Natural killer cell treated with Interleukin-12 subunit alpha and Interleukin-12 subunit beta and Interleukin-15 and Interleukin-18, amount 100 ng/mL, for 72 hours (primary cell): ENCODE data around the gene C2orf81. TPM values are rescaled to one million over a fixed set of nuclear protein-coding genes. Genes with fewer than 3 reads are reported as not detected.
"Not testable (repeated sequence)": the region's sequence is repeated elsewhere in the genome, so short reads cannot be mapped to it uniquely, and the experiment has no call there.

ENCODE experiments used
- ATAC-seq, 2 donors: fragments of 150-1000 bp; cut with Tn5 transposase in 1 of 2; sonication (Bioruptor Pico), chemical (Tn5 transposase) in 1 of 2; 2 replicates each; pipeline ENCODE4 v1.10.0; 2021
- DNase-seq: peaks from one replicate; pipeline ENCODE4 v3.0.0; 2022; ENCODE audit warnings: low spot score
- H3K27ac Mint-ChIP-seq, 2 donors: 1 replicate in 1 of 2; 2 replicates in 1 of 2; pipeline ENCODE4 v1.8.0; 2022; ENCODE audit warnings: mixed read lengths in 2 of 2, mild to moderate bottlenecking in 1 of 2, moderate library complexity in 1 of 2
- H3K27me3 Mint-ChIP-seq, 2 donors: 1 replicate in 1 of 2; 2 replicates in 1 of 2; pipeline ENCODE4 v1.8.0; 2022; ENCODE audit warnings: mixed read lengths in 2 of 2
- H3K36me3 Mint-ChIP-seq: one replicate; pipeline ENCODE4 v1.8.0; 2022; ENCODE audit warnings: mixed read lengths
- H3K4me1 Mint-ChIP-seq, 2 donors: 1 replicate in 1 of 2; 2 replicates in 1 of 2; pipeline ENCODE4 v1.8.0; 2022; ENCODE audit warnings: low read depth in 2 of 2, mixed read lengths in 2 of 2, mild to moderate bottlenecking in 1 of 2
- H3K4me3 Mint-ChIP-seq: one replicate; pipeline ENCODE4 v1.8.0; 2022; ENCODE audit warnings: mixed read lengths
- H3K9me3 Mint-ChIP-seq: 2 replicates; pipeline ENCODE4 v1.8.0; 2022; ENCODE audit warnings: mixed read lengths
- total RNA-seq, 2 donors: library from RNA; stranded (reverse); gene quantifications; one replicate each; pipeline ENCODE4 v1.2.3, GENCODE V29; 2022

Gene C2orf81
- total RNA-seq = 1 to 10 TPM; 1.7 to 2.2 TPM

- no peaks in the 10 kb centered on the region for H3K9me3 Mint-ChIP-seq
- peak within 1 kb of the TSS; percentile 90 to 96 for H3K27ac Mint-ChIP-seq
- H3K36me3 Mint-ChIP-seq = no peaks in the 10 kb centered on the region
- peak; percentile 97 for DNase-seq
- peak; percentile 97 for ATAC-seq
- H3K27me3 Mint-ChIP-seq = no peaks in the 10 kb centered on the region
- peak within 1 kb of the TSS; percentile 95 for H3K4me3 Mint-ChIP-seq
- H3K4me1 Mint-ChIP-seq = peaks cover 21 to 29% of the 10 kb centered on the region in 2 donors
These were observed at the start of gene C2orf81, which contains the start of gene WDR54 for GRCh38 chr2:74421221-74421870. Gene C2orf81 (minus strand): TSS chr2:74421619. CDS start chr2:74421560, 59 bp downstream. Gene WDR54 (plus strand): TSS chr2:74421730. CDS start chr2:74422154, 424 bp downstream.

- H3K27ac Mint-ChIP-seq = peak overlapping the region; percentile 75 to 87
- not testable (repeated sequence) for H3K27me3 Mint-ChIP-seq, H3K9me3 Mint-ChIP-seq, DNase-seq, ATAC-seq
- H3K36me3 Mint-ChIP-seq = peaks cover 13% of the 10 kb centered on the region
- peaks cover 32 to 36% of the 10 kb centered on the region in 2 donors for H3K4me1 Mint-ChIP-seq
- H3K4me3 Mint-ChIP-seq = peak overlapping the region; percentile 67
These were observed 49.3 kb upstream of the C2orf81 start for GRCh38 chr2:74470742-74471141.

GRCh38 chr2:74464406-74464805 is 43.0 kb upstream of the C2orf81 start:
- Mint-ChIP-seq H3K36me3 (no peaks in the 10 kb centered on the region), H3K4me3 (peak overlapping the region; percentile 97), H3K4me1 (peaks cover 23 to 35% of the 10 kb centered on the region in 2 donors), H3K27ac (peak overlapping the region; percentile 97 to 100), H3K9me3 (no peaks in the 10 kb centered on the region), H3K27me3 (no peaks in the 10 kb centered on the region)
- DNase-seq (no peak), ATAC-seq (peak in 1 of 2 donors; percentile 29)

GRCh38 chr2:74462786-74463105 is 41.3 kb upstream of the C2orf81 start:
- H3K9me3 Mint-ChIP-seq = no peaks in the 10 kb centered on the region
- H3K4me3 Mint-ChIP-seq = peak overlapping the region; percentile 52
- ATAC-seq = no peak
- peaks cover 35 to 49% of the 10 kb centered on the region in 2 donors for H3K4me1 Mint-ChIP-seq
- DNase-seq = no peak
- peak overlapping the region; percentile 47 to 73 for H3K27ac Mint-ChIP-seq
- no peaks in the 10 kb centered on the region for H3K27me3 Mint-ChIP-seq
- no peaks in the 10 kb centered on the region for H3K36me3 Mint-ChIP-seq

GRCh38 chr2:74462054-74462785 is 40.8 kb upstream of the C2orf81 start:
- peak overlapping the region; percentile 47 to 73 for H3K27ac Mint-ChIP-seq
- no peak overlapping the region for H3K4me3 Mint-ChIP-seq
- H3K36me3 Mint-ChIP-seq = no peaks in the 10 kb centered on the region

GRCh38 chr2:74461187-74462053 is 40.0 kb upstream of the C2orf81 start:
- Mint-ChIP-seq H3K27ac (no peak overlapping the region), H3K4me3 (no peak overlapping the region), H3K36me3 (peaks cover under 1% of the 10 kb centered on the region), H3K4me1 (peaks cover 44 to 63% of the 10 kb centered on the region in 2 donors), H3K9me3 (no peaks in the 10 kb centered on the region), H3K27me3 (no peaks in the 10 kb centered on the region)
- DNase-seq (no peak), ATAC-seq (no peak)

More at GRCh38 chr2:74462054-74462785, 40.8 kb upstream of the C2orf81 start:
- H3K4me1 Mint-ChIP-seq = peaks cover 38 to 55% of the 10 kb centered on the region in 2 donors
- no peaks in the 10 kb centered on the region for H3K27me3 Mint-ChIP-seq
- ATAC-seq (no peak), DNase-seq (no peak)
- no peaks in the 10 kb centered on the region for H3K9me3 Mint-ChIP-seq

GRCh38 chr2:74460187-74460586 is 38.8 kb upstream of the C2orf81 start:
- DNase-seq, H3K27me3 Mint-ChIP-seq, ATAC-seq, H3K9me3 Mint-ChIP-seq, H3K36me3 Mint-ChIP-seq: not testable (repeated sequence)
- peak overlapping the region; percentile 98 for H3K4me3 Mint-ChIP-seq
- H3K4me1 Mint-ChIP-seq = peaks cover 47 to 65% of the 10 kb centered on the region in 2 donors
- H3K27ac Mint-ChIP-seq = peak overlapping the region; percentile 91 to 98

- H3K9me3 Mint-ChIP-seq, ATAC-seq, DNase-seq, H3K36me3 Mint-ChIP-seq, H3K27me3 Mint-ChIP-seq: not testable (repeated sequence)
- Mint-ChIP-seq H3K4me1 (peaks cover 52 to 71% of the 10 kb centered on the region in 2 donors), H3K4me3 (peak overlapping the region; percentile 98), H3K27ac (peak overlapping the region; percentile 91 to 98)
These were observed 38.2 kb upstream of the C2orf81 start for GRCh38 chr2:74459503-74460118.

- Mint-ChIP-seq H3K4me3 (peak overlapping the region; percentile 98), H3K27me3 (no peaks in the 10 kb centered on the region), H3K36me3 (peaks cover 5% of the 10 kb centered on the region), H3K4me1 (peaks cover 56 to 73% of the 10 kb centered on the region in 2 donors), H3K27ac (peak overlapping the region; percentile 91 to 98), H3K9me3 (no peaks in the 10 kb centered on the region)
- no peak for DNase-seq
- no peak for ATAC-seq
These were observed 37.5 kb upstream of the C2orf81 start for GRCh38 chr2:74458938-74459363.

GRCh38 chr2:74458132-74458937 is 36.9 kb upstream of the C2orf81 start, which contains the start of gene WBP1:
Gene WBP1 (plus strand): TSS chr2:74458438. CDS start chr2:74458603, 165 bp downstream.
- H3K27ac Mint-ChIP-seq = peak within 1 kb of the TSS; percentile 91 to 98

GRCh38 chr2:74457549-74458131 is 36.2 kb upstream of the C2orf81 start:
- Mint-ChIP-seq H3K36me3 (peaks cover 5% of the 10 kb centered on the region), H3K4me1 (peaks cover 58 to 74% of the 10 kb centered on the region in 2 donors)

More at GRCh38 chr2:74458132-74458937, 36.9 kb upstream of the C2orf81 start, which contains the start of gene WBP1:
- Mint-ChIP-seq H3K4me1 (peaks cover 55 to 73% of the 10 kb centered on the region in 2 donors), H3K36me3 (peaks cover 5% of the 10 kb centered on the region), H3K27me3 (no peaks in the 10 kb centered on the region), H3K9me3 (no peaks in the 10 kb centered on the region), H3K4me3 (peak within 1 kb of the TSS; percentile 98)
- DNase-seq (peak; percentile 100), ATAC-seq (peak; percentile 92 to 94)

GRCh38 chr2:74457129-74457548 is 35.7 kb upstream of the C2orf81 start:
- DNase-seq (no peak), ATAC-seq (no peak)
- H3K4me3 Mint-ChIP-seq = peak overlapping the region; percentile 98
- peak overlapping the region; percentile 91 to 98 for H3K27ac Mint-ChIP-seq
- no peaks in the 10 kb centered on the region for H3K27me3 Mint-ChIP-seq
- peaks cover 5% of the 10 kb centered on the region for H3K36me3 Mint-ChIP-seq
- H3K4me1 Mint-ChIP-seq = peaks cover 62 to 78% of the 10 kb centered on the region in 2 donors
- H3K9me3 Mint-ChIP-seq = no peaks in the 10 kb centered on the region

More at GRCh38 chr2:74457549-74458131, 36.2 kb upstream of the C2orf81 start:
- Mint-ChIP-seq H3K27me3 (no peaks in the 10 kb centered on the region), H3K27ac (peak overlapping the region; percentile 91 to 98), H3K4me3 (peak overlapping the region; percentile 98), H3K9me3 (no peaks in the 10 kb centered on the region)
- peak; percentile 87 for DNase-seq
- ATAC-seq = peak; percentile 51 to 61
